Measurements from ENCODE around the gene RPL11.

DNA sequence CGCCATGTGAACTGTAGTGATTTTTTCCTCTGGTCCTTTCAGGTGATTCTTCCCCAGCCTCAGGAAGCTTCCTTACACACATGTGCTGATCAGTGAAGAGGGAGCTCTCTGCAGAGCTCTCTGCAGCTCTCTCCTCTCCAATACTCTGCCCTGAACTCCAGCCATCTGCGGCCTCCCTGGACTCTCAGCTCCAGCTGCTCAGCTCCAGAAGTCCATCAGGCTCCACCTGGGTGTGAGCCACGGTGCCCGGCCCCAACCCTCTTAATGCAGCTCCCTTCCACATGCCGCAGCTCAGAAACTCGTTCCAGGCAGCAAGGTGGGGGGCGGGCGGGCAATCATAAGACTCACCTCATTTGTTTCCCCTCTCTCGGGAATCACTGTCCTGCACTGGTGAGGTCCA lies 30.9 kb upstream of the RPL11 start:
- TF ChIP-seq CTCF (conservative IDR thresholded peaks at IDR 0.05) (no peak), EZH2 (IDR thresholded peaks at IDR 0.05; ENCODE audit: low read depth) (no peak)
